ENCODE measurements around the gene SPANXN3.

DNA sequence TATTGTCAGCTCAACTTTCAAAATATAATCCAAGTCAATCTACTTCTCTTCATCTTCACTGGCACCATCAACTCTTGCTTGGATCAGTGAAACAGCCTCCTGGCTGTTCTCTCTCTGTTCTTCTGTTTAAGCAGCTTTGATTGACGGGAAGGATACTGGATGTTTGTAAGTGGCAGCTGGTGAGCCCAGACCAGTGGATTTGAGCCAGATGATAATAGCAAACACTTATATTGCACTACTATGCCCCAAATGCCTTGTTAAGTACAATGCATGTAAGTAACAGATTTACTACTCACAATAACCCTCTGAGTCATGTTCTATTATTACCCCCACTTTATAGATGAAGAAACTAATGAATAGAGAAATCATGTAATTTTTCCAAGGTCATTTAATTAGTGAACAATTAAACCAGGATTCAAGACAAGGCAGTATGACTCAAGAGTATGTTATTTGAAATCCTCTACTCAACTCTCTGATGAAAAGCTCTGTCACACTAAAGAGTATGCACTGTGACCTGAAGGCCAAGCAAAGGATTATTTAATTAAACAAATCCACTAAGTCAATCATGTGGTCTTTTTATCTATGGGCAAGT lies 44.8 kb downstream of the SPANXN3 start:
- no peak for TF ChIP-seq POLR2A (IDR thresholded peaks at IDR 0.05)
- no peak for TF ChIP-seq CTCF (IDR thresholded peaks at IDR 0.05 in 8 of 11, conservative IDR thresholded peaks at IDR 0.05 in 3 of 11)
- TF ChIP-seq POLR2AphosphoS5 (IDR thresholded peaks at IDR 0.05): no peak

Measured in spleen (tissue), 7 donors.